IPS-18a (cell line): ENCODE results near the gene ACTG2.

Experiments
- H3K27ac ChIP-seq: one replicate; pipeline ENCODE4 v1.5.1; 2013; ENCODE audit warnings: low read length
- H3K27me3 ChIP-seq: one replicate; pipeline ENCODE4 v1.6.1; 2013; ENCODE audit warnings: mild to moderate bottlenecking, low read length; ENCODE audit not compliant: control insufficient read depth, insufficient read depth
- H3K36me3 ChIP-seq: one replicate; pipeline ENCODE4 v1.6.1; 2013; ENCODE audit warnings: low read depth, low read length; ENCODE audit not compliant: control insufficient read depth
- H3K4me1 ChIP-seq: one replicate; pipeline ENCODE4 v1.6.1; 2013; ENCODE audit warnings: low read depth, low read length; ENCODE audit not compliant: control insufficient read depth
- H3K4me3 ChIP-seq: one replicate; pipeline ENCODE4 v1.5.1; 2013; ENCODE audit warnings: low read length
- H3K9ac ChIP-seq: one replicate; pipeline ENCODE4 v1.6.1; 2013; ENCODE audit warnings: mild to moderate bottlenecking, low read length, moderate library complexity
- H3K9me3 ChIP-seq: one replicate; pipeline ENCODE4 v1.6.1; 2013; ENCODE audit warnings: low read depth, low read length; ENCODE audit not compliant: control insufficient read depth

Gene ACTG2

DNA sequence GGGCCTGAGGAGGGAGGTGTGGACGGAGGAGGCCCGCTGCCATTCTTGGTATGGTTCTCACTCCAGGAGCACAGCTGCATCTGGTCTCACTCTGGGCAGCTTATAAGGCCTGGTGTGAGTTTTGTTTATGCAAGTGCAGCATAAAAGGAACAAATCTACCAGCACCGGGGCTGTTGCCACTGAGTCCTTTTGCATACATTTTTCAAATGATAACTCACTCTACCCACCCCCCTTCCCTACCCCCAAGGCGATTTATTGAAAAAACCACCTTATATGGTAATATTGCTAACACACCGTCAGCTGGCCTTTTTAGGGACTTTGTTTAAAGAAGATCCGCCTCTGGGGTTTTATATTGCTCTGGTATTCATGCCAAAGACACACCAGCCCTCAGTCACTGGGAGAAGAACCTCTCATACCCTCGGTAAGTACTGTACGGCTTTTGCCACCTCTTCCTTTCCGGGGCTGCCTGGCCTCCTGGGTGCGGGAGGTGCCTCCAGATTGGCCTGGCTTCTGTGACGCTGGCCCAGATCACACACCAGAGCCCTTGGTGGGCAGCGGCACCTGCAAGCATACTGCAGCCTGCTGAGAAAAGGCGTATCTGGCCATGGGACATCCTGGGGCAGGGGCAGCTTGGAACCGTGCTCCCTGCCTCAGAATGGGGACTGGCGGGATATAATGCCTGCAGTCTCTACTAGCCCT is at the start of gene ACTG2:
TSS of gene ACTG2 (plus strand) at position 378 of the 699 bp plus-strand sequence. CDS start 8,304 bp downstream, outside the sequence.
- H3K27ac ChIP-seq, result no peak within 1 kb of the TSS
- no peaks in the 10 kb centered on the region for H3K9me3 ChIP-seq
- H3K27me3 ChIP-seq, result no peaks in the 10 kb centered on the region
- H3K36me3 ChIP-seq, result no peaks in the 10 kb centered on the region
- no peak within 1 kb of the TSS for H3K4me3 ChIP-seq
- H3K4me1 ChIP-seq, result no peaks in the 10 kb centered on the region
- no peak within 1 kb of the TSS for H3K9ac ChIP-seq

DNA sequence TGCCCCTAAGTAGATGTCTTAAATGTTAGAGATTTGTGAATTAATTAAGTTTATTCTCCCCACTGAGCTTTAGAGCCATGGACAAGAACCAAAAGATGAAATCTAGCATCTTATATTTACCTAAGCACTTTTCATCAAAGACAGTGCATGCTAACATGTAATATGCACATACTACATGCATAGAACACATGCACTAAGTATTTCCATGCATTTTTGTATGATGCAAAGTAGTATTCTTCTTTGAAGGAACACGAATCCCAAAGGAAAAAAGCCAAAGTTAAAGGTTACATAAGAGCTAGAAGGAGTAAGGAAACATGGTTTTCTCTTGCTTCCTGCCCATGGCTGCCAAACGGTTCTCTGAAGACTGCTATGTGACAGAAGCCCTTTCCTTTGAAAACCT is 48.7 kb upstream of the ACTG2 start:
- Histone ChIP-seq H3K9me3 (no peaks in the 10 kb centered on the region), H3K9ac (no peak overlapping the region), H3K27ac (no peak overlapping the region), H3K27me3 (no peaks in the 10 kb centered on the region), H3K4me3 (no peak overlapping the region), H3K4me1 (no peaks in the 10 kb centered on the region), H3K36me3 (peaks cover 51% of the 10 kb centered on the region)

GRCh38 chr2:73850009-73850408 is 42.8 kb upstream of the ACTG2 start:
- H3K27ac ChIP-seq, result no peak overlapping the region
- H3K36me3 ChIP-seq, result peaks cover 72% of the 10 kb centered on the region
- no peaks in the 10 kb centered on the region for H3K9me3 ChIP-seq
- H3K4me3 ChIP-seq, result no peak overlapping the region
- no peaks in the 10 kb centered on the region for H3K4me1 ChIP-seq
- H3K9ac ChIP-seq, result no peak overlapping the region
- H3K27me3 ChIP-seq, result no peaks in the 10 kb centered on the region

DNA sequence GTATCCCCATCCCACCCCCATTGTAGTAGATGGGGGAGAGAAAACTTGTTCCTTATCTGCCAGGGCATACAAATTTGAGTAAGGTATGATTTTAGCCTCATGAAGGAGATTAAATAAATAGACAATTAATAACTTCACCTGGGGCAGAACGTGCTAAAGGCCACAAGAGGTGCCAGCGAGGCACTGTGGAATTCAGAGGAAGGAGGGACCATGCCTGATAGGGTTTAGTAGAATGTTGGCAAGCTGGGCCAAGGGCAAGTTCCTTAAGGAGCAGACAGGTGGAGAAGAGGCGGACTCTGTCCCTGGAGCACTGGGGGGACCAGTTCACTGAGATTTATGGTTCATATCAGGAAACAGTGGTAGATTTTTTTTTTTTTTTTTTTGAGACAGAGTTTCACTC is 41.5 kb upstream of the ACTG2 start:
- Histone ChIP-seq H3K4me1 (no peaks in the 10 kb centered on the region), H3K4me3 (no peak overlapping the region), H3K9me3 (no peaks in the 10 kb centered on the region), H3K27me3 (no peaks in the 10 kb centered on the region), H3K27ac (no peak overlapping the region), H3K9ac (no peak overlapping the region), H3K36me3 (peaks cover 71% of the 10 kb centered on the region)

- Histone ChIP-seq H3K9me3 (no peaks in the 10 kb centered on the region), H3K4me1 (no peaks in the 10 kb centered on the region), H3K27ac (no peak overlapping the region), H3K9ac (no peak overlapping the region), H3K27me3 (no peaks in the 10 kb centered on the region), H3K36me3 (peaks cover 72% of the 10 kb centered on the region), H3K4me3 (no peak overlapping the region)
Observed at GRCh38 chr2:73852020-73852419, 40.8 kb upstream of the ACTG2 start.

- peaks cover 55% of the 10 kb centered on the region for H3K36me3 ChIP-seq
- H3K27me3 ChIP-seq, result no peaks in the 10 kb centered on the region
- H3K4me1 ChIP-seq, result no peaks in the 10 kb centered on the region
- no peak overlapping the region for H3K9ac ChIP-seq
- H3K9me3 ChIP-seq, result no peaks in the 10 kb centered on the region
- no peak overlapping the region for H3K4me3 ChIP-seq
- H3K27ac ChIP-seq, result no peak overlapping the region
Observed at GRCh38 chr2:73855526-73855925, 37.3 kb upstream of the ACTG2 start.

DNA sequence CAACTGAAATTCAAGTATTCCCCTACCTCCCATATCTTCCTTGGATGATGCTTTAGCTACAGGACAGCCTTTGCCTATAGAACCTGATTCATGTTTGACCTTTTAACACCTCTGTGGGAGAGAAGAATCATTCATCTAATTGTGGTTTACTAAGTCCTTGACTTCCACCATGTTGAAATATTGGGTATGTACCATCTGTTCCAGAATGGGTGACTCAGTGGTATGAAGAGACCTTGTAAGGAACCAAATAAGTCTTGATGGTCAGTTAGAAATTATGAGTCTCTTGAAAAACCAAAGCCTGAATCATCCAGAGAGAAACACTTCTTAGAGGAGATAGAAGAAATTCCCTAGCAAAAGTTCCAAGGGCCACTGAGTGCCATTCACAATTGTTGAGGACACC is 36.6 kb upstream of the ACTG2 start:
- Histone ChIP-seq H3K36me3 (peaks cover 56% of the 10 kb centered on the region), H3K4me3 (no peak overlapping the region), H3K9ac (no peak overlapping the region), H3K4me1 (no peaks in the 10 kb centered on the region), H3K27ac (no peak overlapping the region), H3K27me3 (no peaks in the 10 kb centered on the region), H3K9me3 (no peaks in the 10 kb centered on the region)

DNA sequence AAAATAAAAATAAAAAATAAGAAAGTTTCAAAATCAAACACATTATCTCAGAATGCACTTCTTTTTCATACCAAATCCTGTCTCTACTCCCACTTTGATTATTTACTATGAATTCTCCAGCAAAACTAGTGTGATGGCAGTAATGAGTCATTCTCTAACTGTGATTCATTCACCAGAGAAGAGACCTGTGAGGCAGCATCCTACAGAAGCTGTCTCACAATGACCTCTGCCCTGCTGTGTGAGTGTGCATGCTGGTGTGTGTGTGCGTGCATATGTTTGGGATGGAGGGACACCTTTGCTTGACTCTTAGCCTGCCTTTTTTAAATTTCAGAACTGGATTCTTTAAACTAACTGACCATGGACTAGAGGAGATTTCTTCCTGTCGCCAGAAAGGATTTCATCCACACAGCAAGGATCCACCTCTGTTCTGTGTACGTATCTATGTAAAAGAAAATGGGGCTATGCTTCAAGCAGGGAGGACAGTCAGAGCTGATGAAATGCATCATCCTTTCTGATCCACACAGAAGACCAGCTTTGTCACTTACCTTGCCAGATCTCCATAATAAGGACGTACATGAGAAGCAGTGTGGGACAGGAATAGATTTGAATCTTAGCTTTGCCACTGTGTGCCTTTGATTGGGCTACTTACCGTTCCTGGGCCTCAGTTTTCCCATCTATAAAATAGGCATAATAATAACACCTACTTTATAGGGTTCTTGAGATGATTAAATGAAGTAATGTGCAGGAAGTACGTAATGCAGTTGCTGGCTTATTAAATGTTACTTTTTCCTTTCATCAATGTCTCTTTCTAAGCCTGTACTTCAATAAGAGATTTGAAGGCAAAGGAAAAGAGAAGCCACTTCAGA is 32.9 kb upstream of the ACTG2 start:
- Histone ChIP-seq H3K4me1 (no peaks in the 10 kb centered on the region), H3K36me3 (peaks cover 68% of the 10 kb centered on the region), H3K9ac (no peak overlapping the region), H3K9me3 (no peaks in the 10 kb centered on the region), H3K27me3 (no peaks in the 10 kb centered on the region), H3K27ac (no peak overlapping the region), H3K4me3 (no peak overlapping the region)

DNA sequence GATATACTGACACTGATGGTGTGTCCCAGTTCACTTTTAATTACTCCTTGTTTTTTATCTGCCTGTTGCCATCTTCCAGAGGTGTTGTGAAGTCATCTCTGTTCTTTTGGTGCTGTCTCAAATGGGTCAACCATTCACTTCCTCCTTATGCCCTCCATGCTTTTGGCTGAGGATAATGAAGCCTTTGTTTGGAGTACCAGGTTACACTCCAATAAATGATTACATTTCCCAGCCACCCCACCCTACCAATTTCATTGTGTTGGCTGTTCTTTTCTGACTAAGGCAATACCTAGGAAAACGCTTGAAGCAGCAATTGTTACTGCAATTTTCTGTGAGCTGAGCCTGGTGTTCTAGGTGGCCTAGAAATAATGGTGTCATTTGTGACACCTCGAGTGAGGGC is 29.8 kb upstream of the ACTG2 start:
- no peaks in the 10 kb centered on the region for H3K4me1 ChIP-seq
- H3K36me3 ChIP-seq, result peaks cover 58% of the 10 kb centered on the region
- H3K4me3 ChIP-seq, result no peak overlapping the region
- H3K27me3 ChIP-seq, result no peaks in the 10 kb centered on the region
- H3K27ac ChIP-seq, result no peak overlapping the region
- no peak overlapping the region for H3K9ac ChIP-seq
- H3K9me3 ChIP-seq, result no peaks in the 10 kb centered on the region

DNA sequence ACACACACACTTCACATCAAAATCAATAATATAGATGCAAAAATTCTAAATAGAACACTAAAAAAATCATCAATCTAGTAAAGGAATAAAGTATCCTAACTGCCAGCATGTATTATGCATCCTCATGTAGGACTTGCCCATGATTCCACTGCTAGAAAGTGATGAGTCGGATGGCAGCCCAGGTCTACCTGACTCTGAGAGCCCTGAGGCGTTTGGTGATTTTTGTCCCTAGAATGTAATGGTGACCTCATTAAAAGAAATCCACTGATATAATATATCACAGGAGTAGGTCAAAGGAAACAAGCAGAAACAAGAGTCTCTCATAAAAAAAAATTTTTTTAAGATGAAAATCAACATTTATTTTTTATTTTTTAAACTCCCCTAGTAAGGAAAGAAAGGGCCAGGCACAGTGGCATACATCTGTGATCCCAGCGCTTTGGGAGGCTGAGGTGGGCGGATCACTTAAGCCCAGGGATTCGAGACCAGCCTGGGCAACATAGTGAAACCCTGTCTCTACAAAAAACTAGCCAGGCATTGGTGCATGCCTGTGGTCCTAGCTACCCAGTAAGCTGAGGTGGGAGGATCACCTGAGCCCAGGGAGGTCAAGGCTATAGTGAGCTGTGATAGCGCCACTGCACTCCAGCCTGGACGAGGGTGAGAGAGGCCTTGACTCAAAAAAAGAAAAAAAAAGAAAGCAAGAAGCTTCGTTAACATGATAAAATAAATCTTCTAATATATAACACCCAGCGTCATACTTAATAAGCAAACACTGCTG is 24.4 kb upstream of the ACTG2 start:
- Histone ChIP-seq H3K9ac (no peak overlapping the region), H3K27me3 (no peaks in the 10 kb centered on the region), H3K36me3 (peaks cover 25% of the 10 kb centered on the region), H3K9me3 (no peaks in the 10 kb centered on the region), H3K4me3 (no peak overlapping the region), H3K27ac (no peak overlapping the region), H3K4me1 (no peaks in the 10 kb centered on the region)

DNA sequence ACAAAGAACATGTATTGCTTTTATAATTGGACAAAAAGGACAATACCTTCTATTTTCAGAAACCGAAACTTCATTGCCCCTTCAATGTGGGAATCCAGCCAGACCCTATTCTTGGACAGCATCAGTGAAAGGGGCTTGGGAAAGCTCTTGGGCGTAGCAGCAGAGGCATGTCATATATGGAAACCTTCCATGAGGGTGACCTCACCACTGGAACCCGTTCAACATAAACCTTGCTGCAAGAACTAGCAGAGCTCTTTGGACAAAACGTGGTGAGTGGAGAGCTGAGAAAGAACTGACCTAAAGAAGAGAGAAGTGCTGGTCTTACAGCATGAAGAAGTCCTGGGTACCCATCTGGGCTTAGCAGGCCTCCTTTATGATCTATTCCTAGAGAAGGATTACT is 22.7 kb upstream of the ACTG2 start:
- no peak overlapping the region for H3K4me3 ChIP-seq
- no peak overlapping the region for H3K9ac ChIP-seq
- no peaks in the 10 kb centered on the region for H3K9me3 ChIP-seq
- no peak overlapping the region for H3K27ac ChIP-seq
- peaks cover 10% of the 10 kb centered on the region for H3K36me3 ChIP-seq
- no peaks in the 10 kb centered on the region for H3K27me3 ChIP-seq
- H3K4me1 ChIP-seq, result no peaks in the 10 kb centered on the region
